CD4-positive, alpha-beta T cell (primary cell): ENCODE data around the gene HECTD1. TPM values are rescaled to one million over a fixed set of nuclear protein-coding genes. Genes with fewer than 3 reads are reported as not detected.

ENCODE experiments used
- ATAC-seq: fragments of 200-7000 bp; cut with Tn5 transposase; one replicate; pipeline ENCODE4 v1.10.0; 2022; ENCODE audit warnings: mild to moderate bottlenecking; ENCODE audit not compliant: poor library complexity
- CTCF ChIA-PET: fragments of 350-600 bp; sonication (Branson Sonifier 250); formaldehyde crosslinking; loops from one replicate; lab custom pipeline; 2021; ENCODE audit warnings: antibody characterized with exemption, inconsistent platforms; lab: Charles Lee
- POLR2A ChIA-PET: fragments of 350-600 bp; sonication (Branson Sonifier 250); formaldehyde crosslinking; loops from one replicate; lab custom pipeline; 2021; ENCODE audit warnings: antibody characterized with exemption, inconsistent platforms; lab: Charles Lee
- DNase-seq, 14 experiments: peaks; one replicate each; pipeline ENCODE4 v3.0.0-alpha.2; 2013 to 2020; ENCODE audit warnings: mixed read lengths in 2 of 14
- H3K27ac ChIP-seq, 2 donors: one replicate each; pipeline versions ENCODE4 v1.5.1 to v1.7.0; 2013; ENCODE audit warnings: low read length in 2 of 2, low read depth in 1 of 2, mild to moderate bottlenecking in 1 of 2
- H3K27me3 ChIP-seq, 2 experiments: 1 replicate in 1 of 2; 2 replicates in 1 of 2; pipeline versions ENCODE4 v1.6.1 to v1.7.0; 2013; ENCODE audit warnings: low read length in 2 of 2, control low read depth in 1 of 2, mild to moderate bottlenecking in 1 of 2, moderate library complexity in 1 of 2; ENCODE audit not compliant: insufficient read depth in 2 of 2, control insufficient read depth in 1 of 2
- H3K36me3 ChIP-seq: one replicate; pipeline ENCODE4 v1.6.1; 2013; ENCODE audit warnings: low read length, control low read depth; ENCODE audit not compliant: insufficient read depth
- H3K4me1 ChIP-seq: one replicate; pipeline ENCODE4 v1.6.1; 2013; ENCODE audit warnings: low read length, control low read depth; ENCODE audit not compliant: insufficient read depth
- H3K4me3 ChIP-seq: one replicate; pipeline ENCODE4 v1.5.1; 2013; ENCODE audit warnings: mild to moderate bottlenecking, low read length, moderate library complexity
- H3K9me3 ChIP-seq, 2 experiments: 1 replicate in 1 of 2; 2 replicates in 1 of 2; pipeline versions ENCODE4 v1.6.1 to v1.7.0; 2013; ENCODE audit warnings: low read length in 2 of 2, mild to moderate bottlenecking in 2 of 2, control low read depth in 1 of 2, moderate library complexity in 1 of 2; ENCODE audit not compliant: control insufficient read depth in 1 of 2, insufficient read depth in 1 of 2
- H3K27ac Mint-ChIP-seq: one replicate; pipeline ENCODE4 v1.8.0; 2020; ENCODE audit warnings: mixed read lengths
- H3K27me3 Mint-ChIP-seq: one replicate; pipeline ENCODE4 v1.8.0; 2021; ENCODE audit warnings: mixed read lengths
- H3K36me3 Mint-ChIP-seq: one replicate; pipeline ENCODE4 v1.8.0; 2021; ENCODE audit warnings: low read depth, mixed read lengths
- H3K4me1 Mint-ChIP-seq: one replicate; pipeline ENCODE4 v1.8.0; 2021; ENCODE audit warnings: low read depth, mixed read lengths
- H3K4me3 Mint-ChIP-seq: one replicate; pipeline ENCODE4 v1.8.0; 2020; ENCODE audit warnings: mild to moderate bottlenecking, mixed read lengths
- H3K9me3 Mint-ChIP-seq: one replicate; pipeline ENCODE4 v1.8.0; 2020; ENCODE audit warnings: mixed read lengths
- intact Hi-C, 2 experiments: fragments of 100-400 bp; cut with DNase I in 1 of 2; cut with micrococcal nuclease in 1 of 2; formaldehyde crosslinking; loops; one replicate each; pipeline versions ENCODE4 v1.15.1 to v1.9.0; 2023 to 2025; cut with DNase I, micrococcal nuclease
- total RNA-seq, 174 experiments: library from RNA in 2 of 174; stranded (reverse) in 2 of 174; gene quantifications; one replicate each; pipeline ENCODE4 v1.2.3 and lab custom pipeline; 2021 to 2026
- TF ChIP-seq, protein P1 (sequence below): fragments of 200-600 bp; IDR thresholded peaks from one replicate; pipeline ENCODE4 v1.8.0; 2022; ENCODE audit warnings: antibody characterized with exemption, mild to moderate bottlenecking

Gene HECTD1
- total RNA-seq, 2 experiments from 2014 or later, result 162 to 168 TPM

DNA sequence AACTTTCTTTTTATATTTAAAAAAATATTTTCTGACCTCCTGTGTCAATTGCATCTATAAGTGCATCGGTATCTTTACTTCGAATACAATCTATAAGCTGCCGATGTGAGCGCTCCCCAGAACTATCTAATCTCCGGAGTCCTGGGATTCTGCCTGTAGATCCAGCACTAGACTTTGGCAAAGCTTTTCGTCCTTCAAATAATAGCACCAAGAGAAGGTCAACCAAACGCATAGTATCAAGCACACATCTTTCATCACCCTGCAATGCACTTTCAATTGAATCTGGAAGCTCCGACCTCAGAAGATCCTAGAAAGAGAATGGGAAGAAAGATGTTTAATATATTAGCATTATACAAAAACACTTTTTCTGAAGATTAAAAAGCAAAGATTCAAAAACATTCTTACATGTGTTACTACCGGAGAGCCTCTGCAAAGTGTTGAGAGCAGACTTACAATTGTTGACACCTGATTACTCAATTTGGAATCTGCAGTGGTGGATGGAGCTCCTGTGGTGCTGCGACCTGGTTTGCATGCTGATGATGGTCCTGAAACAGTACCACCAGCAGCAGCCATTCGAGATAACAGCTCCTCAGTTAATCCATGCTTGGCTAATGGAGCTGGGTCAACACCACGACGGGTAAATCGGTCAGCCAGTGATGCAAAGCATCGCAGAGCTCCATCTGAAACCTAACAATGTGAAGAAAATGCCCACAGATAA lies 34.3 kb downstream of the HECTD1 start:
- ATAC-seq (no peak), DNase-seq (no peak)
- no peaks in the 10 kb centered on the region for H3K4me1 ChIP-seq
- no peaks in the 10 kb centered on the region for H3K27me3 ChIP-seq
- Mint-ChIP-seq H3K9me3 (no peaks in the 10 kb centered on the region), H3K4me3 (no peak overlapping the region), H3K27me3 (no peaks in the 10 kb centered on the region), H3K27ac (no peak overlapping the region), H3K4me1 (peaks cover 8% of the 10 kb centered on the region), H3K36me3 (peaks cover 87% of the 10 kb centered on the region)
- H3K4me3 ChIP-seq, result no peak overlapping the region
- intact Hi-C loops, result no loop called here
- H3K27ac ChIP-seq, result no peak overlapping the region
- H3K36me3 ChIP-seq, result peaks cover 88% of the 10 kb centered on the region
- TF ChIP-seq, protein P1, sequence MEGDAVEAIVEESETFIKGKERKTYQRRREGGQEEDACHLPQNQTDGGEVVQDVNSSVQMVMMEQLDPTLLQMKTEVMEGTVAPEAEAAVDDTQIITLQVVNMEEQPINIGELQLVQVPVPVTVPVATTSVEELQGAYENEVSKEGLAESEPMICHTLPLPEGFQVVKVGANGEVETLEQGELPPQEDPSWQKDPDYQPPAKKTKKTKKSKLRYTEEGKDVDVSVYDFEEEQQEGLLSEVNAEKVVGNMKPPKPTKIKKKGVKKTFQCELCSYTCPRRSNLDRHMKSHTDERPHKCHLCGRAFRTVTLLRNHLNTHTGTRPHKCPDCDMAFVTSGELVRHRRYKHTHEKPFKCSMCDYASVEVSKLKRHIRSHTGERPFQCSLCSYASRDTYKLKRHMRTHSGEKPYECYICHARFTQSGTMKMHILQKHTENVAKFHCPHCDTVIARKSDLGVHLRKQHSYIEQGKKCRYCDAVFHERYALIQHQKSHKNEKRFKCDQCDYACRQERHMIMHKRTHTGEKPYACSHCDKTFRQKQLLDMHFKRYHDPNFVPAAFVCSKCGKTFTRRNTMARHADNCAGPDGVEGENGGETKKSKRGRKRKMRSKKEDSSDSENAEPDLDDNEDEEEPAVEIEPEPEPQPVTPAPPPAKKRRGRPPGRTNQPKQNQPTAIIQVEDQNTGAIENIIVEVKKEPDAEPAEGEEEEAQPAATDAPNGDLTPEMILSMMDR, result no peak
- ChIA-PET POLR2A (no interaction called here), CTCF (no interaction called here)
- H3K9me3 ChIP-seq, result no peaks in the 10 kb centered on the region

DNA sequence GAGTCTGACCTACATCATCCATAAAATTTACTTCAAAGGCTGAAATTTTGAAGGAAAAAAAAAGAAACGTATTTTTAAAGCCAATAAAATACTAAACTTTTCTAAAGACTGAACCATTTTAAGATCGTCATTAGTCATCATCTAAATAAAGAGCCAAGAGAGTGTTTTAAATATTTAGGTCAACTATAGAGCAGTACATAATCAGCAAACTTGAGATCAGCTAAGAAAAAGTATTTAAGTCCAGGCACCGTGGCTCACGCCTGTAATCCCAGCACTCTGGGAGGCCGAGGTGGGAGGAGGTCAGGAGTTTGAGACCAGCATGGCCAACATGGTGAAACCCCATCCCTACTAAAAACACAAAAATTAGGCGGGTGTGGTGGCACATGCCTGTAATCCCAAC lies 35.5 kb downstream of the HECTD1 start:
- TF ChIP-seq, protein P1, result no peak
- peaks cover 87% of the 10 kb centered on the region for H3K36me3 Mint-ChIP-seq
- Histone ChIP-seq H3K9me3 (no peaks in the 10 kb centered on the region), H3K4me3 (no peak overlapping the region), H3K36me3 (peaks cover 90% of the 10 kb centered on the region), H3K27ac (no peak overlapping the region), H3K4me1 (no peaks in the 10 kb centered on the region), H3K27me3 (no peaks in the 10 kb centered on the region)
- DNase-seq, result no peak
- ChIA-PET CTCF (no interaction called here), POLR2A (no interaction called here)
- intact Hi-C loops, result no loop called here
- no peak overlapping the region for H3K4me3 Mint-ChIP-seq
- no peaks in the 10 kb centered on the region for H3K27me3 Mint-ChIP-seq
- H3K4me1 Mint-ChIP-seq, result no peaks in the 10 kb centered on the region
- ATAC-seq, result no peak
- H3K9me3 Mint-ChIP-seq, result no peaks in the 10 kb centered on the region
- H3K27ac Mint-ChIP-seq, result no peak overlapping the region

DNA sequence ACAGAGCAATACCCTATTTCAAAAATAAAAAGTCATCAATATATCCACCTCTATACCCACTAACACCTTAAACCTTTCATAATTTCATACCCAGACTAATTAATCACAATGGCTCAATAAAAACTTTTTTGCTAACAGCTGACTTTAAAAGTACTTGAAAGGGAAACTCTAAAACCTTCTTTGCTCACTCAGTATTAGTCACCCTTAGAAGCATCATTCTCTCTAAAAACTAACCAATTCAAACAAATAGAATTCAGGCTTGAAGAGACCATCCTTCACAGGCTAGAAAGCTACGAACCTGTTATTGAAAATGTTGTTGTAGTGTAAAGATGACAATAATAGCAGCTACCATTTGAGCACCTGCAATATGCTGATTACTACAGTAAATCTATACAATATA lies 37.2 kb downstream of the HECTD1 start:
- intact Hi-C loops, result no loop called here

More for the DNA sequence above, 37.2 kb downstream of the HECTD1 start:
- H3K27ac ChIP-seq, result no peak overlapping the region
- no peaks in the 10 kb centered on the region for H3K9me3 ChIP-seq
- TF ChIP-seq, protein P1, result no peak
- ChIA-PET POLR2A (interaction anchor here (0.6 to 1.2 kb wide), 2 partner anchors 17 to 25 kb away, joined by 3 read pairs; no protein-coding TSS in a partner anchor), CTCF (no interaction called here)
- peaks cover 95% of the 10 kb centered on the region for H3K36me3 Mint-ChIP-seq
- no peaks in the 10 kb centered on the region for H3K4me1 Mint-ChIP-seq
- no peaks in the 10 kb centered on the region for H3K4me1 ChIP-seq
- ATAC-seq (no peak), DNase-seq (no peak)
- H3K27me3 ChIP-seq, result no peaks in the 10 kb centered on the region
- no peak overlapping the region for H3K4me3 Mint-ChIP-seq
- H3K36me3 ChIP-seq, result peaks cover 98% of the 10 kb centered on the region
- no peaks in the 10 kb centered on the region for H3K9me3 Mint-ChIP-seq
- H3K27ac Mint-ChIP-seq, result no peak overlapping the region
- no peak overlapping the region for H3K4me3 ChIP-seq
- H3K27me3 Mint-ChIP-seq, result no peaks in the 10 kb centered on the region
